HG03558 (cell line): ENCODE measurements around the gene ZNF512.
"Not testable (repeated sequence)": the region's sequence is repeated elsewhere in the genome, so short reads cannot be mapped to it uniquely, and the experiment has no call there.

Experiments
- ATAC-seq: cut with Tn5 transposase; IDR thresholded peaks from one replicate; pipeline ENCODE4 v1.9.1; 2021; ENCODE audit warnings: moderate number of reproducible peaks; ENCODE audit not compliant: unreplicated experiment; ENCODE audit errors: extremely low read depth

ZNF512 gene

DNA sequence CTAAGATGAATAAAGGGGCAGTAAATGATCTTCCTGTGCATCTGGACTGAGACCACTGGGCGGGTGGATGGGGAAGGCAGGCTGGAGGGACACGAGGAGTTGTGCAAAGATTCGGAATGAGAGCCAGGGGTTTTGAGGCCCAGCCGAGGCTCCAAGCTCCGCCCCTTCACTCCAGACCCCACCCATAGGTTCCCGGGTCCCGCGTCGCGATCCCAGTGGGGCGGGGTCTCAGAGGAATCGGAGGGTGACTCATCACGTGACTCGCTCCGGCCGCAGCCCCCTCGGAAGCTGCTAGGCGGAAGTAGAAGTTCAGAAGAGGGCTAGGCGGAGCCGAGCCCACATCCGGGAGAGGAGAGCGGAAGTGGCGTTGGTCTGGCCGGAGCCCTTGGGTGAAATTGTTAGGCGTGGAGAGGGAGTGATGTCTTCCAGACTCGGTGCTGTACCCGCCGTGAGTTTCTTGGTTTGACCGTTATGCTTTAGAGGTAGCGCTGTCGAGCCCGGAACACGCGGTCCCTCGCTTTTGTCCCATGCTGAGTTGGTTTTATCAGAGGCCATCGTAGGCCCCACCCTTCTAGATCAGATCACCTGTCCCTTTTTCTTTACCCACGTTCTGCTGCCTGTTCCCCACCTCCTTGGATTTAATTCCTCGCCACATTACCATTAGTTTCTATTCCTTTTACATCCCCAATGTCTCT, at the start of gene ZNF512:
Gene ZNF512 (plus strand): TSS at position 348 of the 695 bp plus-strand sequence. CDS start 71 bp downstream, at position 419.
- peak; percentile 80 for ATAC-seq

GRCh38 chr2:27537287-27537686, 45.6 kb upstream of the ZNF512 start:
- ATAC-seq: no peak

DNA sequence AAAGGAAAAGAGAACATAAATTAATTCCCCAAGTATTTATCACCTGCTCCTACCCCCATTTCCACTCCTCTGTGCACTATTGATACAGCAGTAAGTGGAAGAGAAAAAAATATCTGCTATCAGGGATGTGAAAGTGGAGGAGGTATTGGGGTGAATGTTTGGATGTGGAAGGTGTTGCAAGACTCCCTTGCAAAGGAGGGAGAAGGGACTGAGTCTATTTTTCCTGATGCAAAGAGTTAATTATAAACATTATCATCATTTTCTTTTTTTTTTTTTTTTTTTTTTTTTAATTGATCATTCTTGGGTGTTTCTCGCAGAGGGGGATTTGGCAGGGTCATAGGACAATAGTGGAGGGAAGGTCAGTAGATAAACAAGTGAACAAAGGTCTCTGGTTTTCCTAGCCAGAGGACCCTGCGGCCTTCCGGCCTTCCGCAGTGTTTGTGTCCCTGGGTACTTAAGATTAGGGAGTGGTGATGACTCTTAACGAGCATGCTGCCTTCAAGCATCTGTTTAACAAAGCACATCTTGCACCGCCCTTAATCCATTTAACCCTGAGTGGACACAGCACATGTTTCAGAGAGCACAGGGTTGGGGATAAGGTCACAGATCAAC, 43.9 kb upstream of the ZNF512 start:
- ATAC-seq: not testable (repeated sequence)

DNA sequence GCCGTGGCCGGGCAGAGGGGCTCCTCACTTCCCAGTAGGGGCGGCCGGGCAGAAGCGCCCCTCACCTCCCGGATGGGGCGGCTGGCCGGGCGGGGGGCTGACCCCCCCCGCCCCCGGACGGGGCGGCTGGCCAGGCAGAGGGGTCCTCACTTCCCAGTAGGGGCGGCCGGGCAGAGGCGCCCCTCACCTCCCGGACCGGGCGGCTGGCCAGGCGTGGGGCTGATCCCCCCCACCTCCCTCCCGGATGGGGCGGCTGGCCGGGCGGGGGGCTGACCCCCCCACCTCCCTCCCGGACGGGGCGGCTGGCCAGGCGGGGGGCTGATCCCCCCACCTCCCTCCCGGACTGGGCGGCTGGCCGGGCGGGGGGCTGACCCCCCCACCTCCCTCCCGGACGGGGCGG, 43.2 kb upstream of the ZNF512 start:
- not testable (repeated sequence) for ATAC-seq

- no peak for ATAC-seq
Observed at GRCh38 chr2:27544143-27544821, 38.6 kb upstream of the ZNF512 start.

DNA sequence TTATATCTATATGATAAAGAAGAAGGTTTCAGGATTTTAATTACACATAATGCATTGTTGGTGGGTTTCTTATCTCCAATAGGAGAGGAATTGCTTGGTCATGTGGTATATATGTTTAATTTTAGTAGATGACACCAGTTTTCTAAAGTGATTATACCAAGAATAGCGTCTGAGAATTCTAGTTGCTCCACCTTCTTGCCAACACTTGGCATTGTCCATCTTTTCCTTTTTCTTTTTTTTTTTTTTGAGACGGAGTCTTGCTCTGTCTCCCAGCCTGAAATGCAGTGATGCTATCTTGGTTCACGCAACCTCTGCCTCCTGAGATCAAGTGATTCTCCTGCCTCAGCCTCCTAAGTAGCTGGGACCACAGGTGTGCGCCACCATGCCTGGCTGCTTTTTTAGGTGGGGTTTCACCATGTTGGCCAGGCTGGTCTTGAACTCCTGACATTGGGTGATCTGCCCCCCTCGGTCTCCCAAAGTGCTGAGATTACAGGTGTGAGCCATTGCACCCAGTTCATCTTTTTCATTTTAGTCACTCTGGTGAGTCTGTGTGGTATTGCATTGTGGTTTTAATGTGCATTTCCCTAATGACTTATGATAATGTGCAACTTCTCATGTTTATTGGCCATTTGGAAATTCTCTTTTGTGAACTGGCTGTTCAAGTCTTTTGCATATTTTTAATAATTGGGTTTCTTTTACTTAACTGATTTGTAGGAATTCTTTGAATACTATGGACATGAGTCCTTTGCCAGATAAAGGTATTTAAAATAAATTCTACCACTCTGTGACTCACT, 37.3 kb upstream of the ZNF512 start:
- no peak for ATAC-seq

DNA sequence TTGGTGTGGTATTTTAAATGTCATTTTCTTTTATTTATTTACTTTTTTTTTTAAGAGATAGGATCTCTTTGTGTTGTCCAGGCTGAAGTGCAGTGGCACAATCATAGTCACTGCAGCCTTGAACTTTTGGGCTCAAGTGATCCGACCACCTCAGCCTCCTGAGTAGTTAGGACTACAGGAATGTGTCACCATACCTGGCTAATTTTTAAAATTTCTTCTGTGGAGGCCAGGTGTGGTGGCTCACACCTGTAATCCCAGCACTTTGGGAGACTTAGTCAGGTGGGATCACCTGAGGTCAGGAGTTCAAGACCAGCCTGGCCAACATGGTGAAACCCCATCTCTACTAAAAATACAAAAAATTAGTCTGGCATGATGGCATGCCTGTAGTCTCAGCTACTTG, 33.5 kb upstream of the ZNF512 start:
- ATAC-seq: no peak

DNA sequence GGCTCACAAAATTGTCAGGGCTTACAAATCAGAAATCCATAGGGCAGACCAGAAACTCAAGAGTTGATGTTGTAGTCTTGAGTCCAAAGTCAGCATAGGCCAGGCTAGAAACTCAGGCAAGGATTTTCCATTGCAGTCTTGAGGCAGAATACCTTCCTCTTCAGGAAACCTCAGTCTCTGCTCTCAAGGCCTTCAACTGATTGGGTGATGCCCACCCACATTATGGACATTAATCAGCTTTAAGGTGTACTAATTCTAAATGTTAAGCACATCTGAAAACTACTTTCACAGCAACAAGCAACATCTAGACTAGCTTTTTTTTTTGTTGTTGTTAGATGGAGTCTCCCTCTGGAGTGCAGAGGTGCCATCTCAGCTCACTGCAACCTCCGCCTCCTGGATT, 31.3 kb upstream of the ZNF512 start:
- ATAC-seq: no peak

GRCh38 chr2:27552941-27553340, 29.9 kb upstream of the ZNF512 start:
- no peak for ATAC-seq

DNA sequence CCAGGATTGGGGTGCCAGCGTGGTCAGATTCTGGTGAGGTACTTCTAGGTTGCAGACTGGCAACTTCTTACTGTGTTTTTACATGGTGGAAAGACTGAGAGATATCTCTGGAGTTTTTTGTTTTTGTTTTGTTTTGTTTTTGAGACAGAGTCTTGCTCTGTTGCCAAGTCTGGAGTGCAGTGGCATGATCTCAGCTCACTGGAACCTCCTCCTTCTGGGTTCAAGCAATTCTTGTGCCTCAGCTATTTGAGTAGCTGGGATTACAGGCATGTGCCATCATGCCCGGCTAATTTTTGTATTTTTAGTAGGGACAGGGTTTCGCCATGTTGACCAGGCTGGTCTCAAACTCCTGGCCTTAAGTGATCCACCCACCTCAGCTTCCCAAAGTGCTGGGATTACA, 28.4 kb upstream of the ZNF512 start:
- ATAC-seq: not testable (repeated sequence)

DNA sequence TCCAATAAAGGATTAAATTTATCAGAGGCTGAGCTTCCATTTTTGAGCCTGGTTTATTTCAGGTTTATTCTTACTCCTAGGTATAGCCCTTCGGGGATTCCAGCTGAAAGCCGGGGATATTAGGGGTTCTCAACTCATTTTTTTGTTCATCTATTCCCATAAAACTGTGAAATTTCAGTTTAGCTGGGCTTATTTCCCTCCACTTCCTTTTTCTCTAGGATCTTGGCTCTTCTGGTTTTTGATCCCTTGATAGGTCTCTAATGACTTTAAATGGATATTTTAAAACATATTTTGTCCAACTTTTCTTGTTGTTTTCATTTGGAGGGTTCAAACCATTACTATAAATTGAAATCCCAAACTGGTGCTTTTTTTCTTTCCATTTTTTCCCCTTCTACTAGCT, 23.6 kb upstream of the ZNF512 start:
- no peak for ATAC-seq

DNA sequence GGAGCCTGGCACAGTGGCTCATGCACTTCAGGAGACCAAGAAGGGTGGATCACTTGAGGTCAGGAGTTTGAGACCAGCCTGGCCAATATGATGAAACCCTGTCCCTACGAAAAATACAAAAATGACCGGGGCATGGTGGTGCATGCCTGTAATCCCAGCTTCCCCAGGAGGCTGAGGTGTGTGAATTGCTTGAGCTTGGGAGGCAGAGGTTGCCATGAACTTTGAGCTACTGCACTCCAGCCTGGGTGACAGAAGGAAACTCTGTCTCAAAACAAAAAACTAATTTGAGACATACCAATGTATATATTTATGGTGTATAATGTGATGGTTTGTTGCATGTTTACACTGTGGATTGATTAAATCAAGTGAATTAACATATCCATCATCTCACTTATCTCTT, 21.8 kb upstream of the ZNF512 start:
- ATAC-seq: no peak

DNA sequence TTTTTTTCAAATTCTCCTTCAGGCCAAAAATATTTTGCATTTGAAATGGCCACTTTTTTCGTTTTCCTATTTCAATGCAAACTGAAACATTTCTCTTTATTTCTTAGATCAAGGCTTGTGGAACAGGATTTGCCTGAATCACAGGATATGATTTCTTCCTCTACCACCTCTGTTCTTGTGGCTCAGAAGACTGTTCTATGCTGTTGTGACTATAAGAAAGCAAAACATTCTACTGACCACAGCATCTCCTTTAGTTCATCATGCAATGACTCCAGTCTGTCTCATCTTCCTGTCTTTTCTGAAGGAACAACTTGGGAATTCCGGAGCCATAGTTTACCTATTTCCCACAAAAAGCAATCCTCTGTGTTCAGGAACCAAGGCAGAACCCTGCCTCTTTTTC, 16.2 kb upstream of the ZNF512 start:
- no peak for ATAC-seq

DNA sequence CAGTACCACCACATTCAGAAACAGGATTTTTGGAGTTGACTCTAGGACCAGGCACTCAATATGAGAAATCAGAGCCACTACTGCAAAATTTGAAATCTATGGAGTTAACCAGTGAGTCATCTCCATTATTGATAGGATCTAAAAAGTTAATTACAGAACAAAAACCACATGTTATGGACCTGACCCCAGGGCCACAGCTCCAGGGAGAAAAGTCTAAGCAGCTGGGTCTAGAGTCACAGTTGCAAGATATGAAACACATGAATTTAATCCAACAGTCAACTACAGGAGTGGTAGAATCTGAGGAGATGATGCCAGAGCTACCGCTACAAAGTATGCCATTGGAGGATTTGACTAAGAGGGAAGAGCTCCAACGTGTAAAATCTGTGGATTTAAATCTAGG, 13.4 kb upstream of the ZNF512 start:
- ATAC-seq: no peak

GRCh38 chr2:27571197-27571596, 11.6 kb upstream of the ZNF512 start:
- ATAC-seq: no peak

- no peak for ATAC-seq
Observed at GRCh38 chr2:27571681-27572080, 11.2 kb upstream of the ZNF512 start.

- no peak for ATAC-seq
Observed at GRCh38 chr2:27572439-27572838, 10.4 kb upstream of the ZNF512 start.

DNA sequence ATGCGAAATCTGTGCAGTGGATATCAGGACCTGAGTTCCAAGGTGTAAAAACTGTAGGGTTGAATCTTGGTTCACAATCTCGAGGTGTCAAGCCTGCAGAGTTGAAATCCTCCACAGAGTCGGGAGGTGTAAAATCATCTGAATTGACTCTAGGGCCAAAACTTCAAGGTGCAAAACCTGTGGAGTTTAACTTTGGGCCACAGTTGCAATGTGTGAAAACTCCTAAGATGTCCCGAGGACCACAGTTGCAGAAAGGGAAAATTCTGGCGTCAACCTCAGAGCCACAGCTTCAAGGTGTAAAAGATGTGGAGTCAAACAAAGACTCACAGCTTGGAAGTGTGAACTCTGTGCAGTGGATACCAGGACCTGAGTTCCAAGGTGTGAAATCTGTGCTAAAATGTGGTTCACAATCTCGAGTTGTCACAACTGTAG, 9.8 kb upstream of the ZNF512 start:
- no peak for ATAC-seq

GRCh38 chr2:27573452-27573851, 9.4 kb upstream of the ZNF512 start:
- ATAC-seq: no peak

- no peak for ATAC-seq
Observed at GRCh38 chr2:27581417-27582128, 1.3 kb upstream of the ZNF512 start.
